Large intestine (tissue), 3 donors: ENCODE results near the gene GNG12. TPM values are rescaled to one million over a fixed set of nuclear protein-coding genes. Genes with fewer than 3 reads are reported as not detected.
A peak's percentile ranks its signal among the peaks of the same experiment; 100 is the strongest.
"Not testable (repeated sequence)": the region's sequence is repeated elsewhere in the genome, so short reads cannot be mapped to it uniquely, and the experiment has no call there.

Source experiments
- DNase-seq, 2 donors: peaks; one replicate each; pipeline versions ENCODE4 v3.0.0 to v3.0.0-alpha.2; 2013
- H3K27ac ChIP-seq: one replicate; pipeline ENCODE4 v1.5.1; 2013; ENCODE audit warnings: low read length
- H3K27me3 ChIP-seq: 2 replicates; pipeline ENCODE4 v1.6.1; 2013; ENCODE audit warnings: low read length; ENCODE audit not compliant: control insufficient read depth, insufficient read depth
- H3K36me3 ChIP-seq: 2 replicates; pipeline ENCODE4 v1.6.1; 2013; ENCODE audit warnings: low read length; ENCODE audit not compliant: control insufficient read depth, insufficient read depth
- H3K4me1 ChIP-seq: one replicate; pipeline ENCODE4 v1.6.1; 2013; ENCODE audit warnings: low read length; ENCODE audit not compliant: control insufficient read depth, insufficient read depth
- H3K4me3 ChIP-seq: one replicate; pipeline ENCODE4 v1.5.1; 2013; ENCODE audit warnings: low read length
- H3K9me3 ChIP-seq: one replicate; pipeline ENCODE4 v1.6.1; 2013; ENCODE audit warnings: mild to moderate bottlenecking, low read depth, low read length, moderate library complexity; ENCODE audit not compliant: control insufficient read depth
- WGBS: methylation state at CpG from one replicate; pipeline ENCODE4 v1.1.5; 2013; ENCODE audit warnings: low lambda C conversion rate; ENCODE audit not compliant: insufficient coverage; 5-methylcytosine and 5-hydroxymethylcytosine counted together
- polyA plus RNA-seq: library from polyadenylated mRNA; unstranded; fragments of 120-200 nt; gene quantifications from one replicate; pipeline ENCODE4 v1.2.1, GENCODE V29; 2013

Gene GNG12
- polyA plus RNA-seq, 1 donor = 120 TPM

DNA sequence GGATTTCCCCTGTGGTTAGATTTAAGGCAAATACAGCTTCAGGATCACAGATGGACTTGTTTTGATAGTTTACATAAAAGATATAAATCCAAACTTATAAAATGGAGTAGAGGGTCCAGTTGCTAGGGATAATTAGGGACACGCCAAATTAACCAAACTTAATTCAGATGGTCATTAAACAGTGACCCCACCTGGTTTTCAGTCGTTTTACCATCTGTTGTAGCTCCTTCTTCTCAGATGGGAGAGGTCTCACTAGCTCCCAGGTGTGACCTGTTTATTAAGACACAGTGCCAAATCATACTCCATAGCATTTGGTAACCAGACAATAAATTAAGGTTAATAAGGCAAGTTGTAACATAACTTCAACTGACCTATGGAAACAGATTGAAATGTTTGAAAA, 156.3 kb downstream of the GNG12 start:
- 20% methylated on average over 1 of the region's 2 CpGs for WGBS
- no peak for DNase-seq
- H3K4me1 ChIP-seq = no peaks in the 10 kb centered on the region
- no peak overlapping the region for H3K27ac ChIP-seq
- no peak overlapping the region for H3K4me3 ChIP-seq
- H3K27me3 ChIP-seq = no peaks in the 10 kb centered on the region
- H3K9me3 ChIP-seq = no peaks in the 10 kb centered on the region
- no peaks in the 10 kb centered on the region for H3K36me3 ChIP-seq

DNA sequence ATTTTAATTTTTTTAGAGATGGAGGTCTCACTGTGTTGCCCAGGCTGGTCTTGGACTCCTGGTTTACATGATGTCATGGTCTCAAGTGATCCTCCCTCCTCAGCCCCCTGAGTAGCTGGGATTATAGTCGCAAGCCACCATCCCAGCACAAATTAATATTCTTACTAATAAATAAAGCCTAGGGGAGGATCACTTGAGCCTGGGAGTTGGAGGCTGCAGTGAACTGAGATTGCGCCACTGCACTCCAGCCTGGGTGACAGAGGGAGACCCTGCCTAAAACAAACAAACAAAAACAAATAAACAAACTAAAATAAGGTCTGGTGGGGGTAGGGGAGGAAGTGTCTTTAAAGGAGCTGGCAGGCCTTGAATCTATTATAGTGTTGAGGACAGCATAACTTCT, 157.0 kb downstream of the GNG12 start:
- H3K4me1 ChIP-seq = no peaks in the 10 kb centered on the region
- H3K36me3 ChIP-seq = no peaks in the 10 kb centered on the region
- H3K27ac ChIP-seq = no peak overlapping the region
- no CpG with 5 or more reads among the region's 2 CpGs for WGBS
- DNase-seq = no peak
- H3K4me3 ChIP-seq = no peak overlapping the region
- H3K9me3 ChIP-seq = no peaks in the 10 kb centered on the region
- no peaks in the 10 kb centered on the region for H3K27me3 ChIP-seq

DNA sequence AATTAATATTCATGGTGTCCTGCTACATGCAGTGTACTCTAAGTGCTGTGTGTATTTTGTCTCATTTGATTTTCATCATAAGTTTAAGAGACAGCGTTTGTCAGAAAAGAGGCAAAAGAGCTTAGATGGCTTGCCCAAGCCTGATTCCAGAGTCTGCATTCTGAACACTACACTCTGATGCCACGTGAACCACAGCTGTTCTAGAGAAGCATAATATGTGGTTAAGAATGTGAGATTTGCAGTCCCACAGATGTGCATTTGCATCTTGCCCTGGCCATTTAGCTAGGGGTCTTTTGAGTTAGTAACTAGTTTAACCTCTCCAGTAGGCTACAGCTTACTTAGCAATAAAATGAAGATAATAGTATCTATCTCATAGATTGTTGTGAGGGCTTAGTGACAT, 157.5 kb downstream of the GNG12 start:
- Histone ChIP-seq H3K4me3 (no peak overlapping the region), H3K36me3 (no peaks in the 10 kb centered on the region), H3K27ac (no peak overlapping the region), H3K27me3 (no peaks in the 10 kb centered on the region), H3K4me1 (no peaks in the 10 kb centered on the region), H3K9me3 (no peaks in the 10 kb centered on the region)
- 100% methylated on average over 1 of the region's 2 CpGs for WGBS
- DNase-seq = no peak

DNA sequence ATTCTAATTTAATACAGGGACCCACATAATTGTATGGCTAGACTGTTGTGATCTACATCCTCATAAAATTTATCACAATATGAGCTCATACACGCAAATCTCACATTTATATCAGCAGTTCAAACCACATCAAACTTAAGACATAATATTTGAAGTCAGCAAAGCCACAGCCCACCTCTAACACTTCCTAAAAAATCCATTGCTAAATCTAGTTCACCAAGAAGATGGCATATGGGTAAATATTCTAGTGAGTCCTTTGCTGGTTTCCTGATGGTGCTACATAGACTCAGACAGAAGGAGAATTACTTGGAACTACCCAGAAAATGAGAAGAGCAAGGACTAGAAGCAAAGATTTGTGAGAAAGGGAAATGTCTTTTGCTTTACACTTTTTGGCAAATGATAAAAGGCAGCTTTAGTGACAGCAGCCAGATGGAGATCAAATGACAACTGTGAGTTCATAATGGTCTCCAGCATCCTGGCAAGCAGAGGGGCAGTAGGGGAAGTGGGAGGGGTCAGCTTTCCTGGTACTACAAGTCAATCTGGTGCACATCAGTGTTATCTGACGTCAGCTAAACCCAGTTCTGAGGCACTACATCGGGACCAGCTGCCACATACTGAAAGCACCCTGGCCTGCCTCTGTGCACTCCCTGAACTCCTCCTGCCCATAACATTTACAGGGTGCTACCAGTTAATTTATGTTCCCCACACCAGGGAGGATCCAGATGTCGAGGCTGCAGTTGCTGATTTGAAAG, 158.8 kb downstream of the GNG12 start:
- no peaks in the 10 kb centered on the region for H3K27me3 ChIP-seq
- no CpG with 5 or more reads among the region's 4 CpGs for WGBS
- no peak overlapping the region for H3K27ac ChIP-seq
- no peaks in the 10 kb centered on the region for H3K9me3 ChIP-seq
- DNase-seq = peak; percentile 32 to 33
- H3K4me3 ChIP-seq = no peak overlapping the region
- no peaks in the 10 kb centered on the region for H3K4me1 ChIP-seq
- H3K36me3 ChIP-seq = no peaks in the 10 kb centered on the region

DNA sequence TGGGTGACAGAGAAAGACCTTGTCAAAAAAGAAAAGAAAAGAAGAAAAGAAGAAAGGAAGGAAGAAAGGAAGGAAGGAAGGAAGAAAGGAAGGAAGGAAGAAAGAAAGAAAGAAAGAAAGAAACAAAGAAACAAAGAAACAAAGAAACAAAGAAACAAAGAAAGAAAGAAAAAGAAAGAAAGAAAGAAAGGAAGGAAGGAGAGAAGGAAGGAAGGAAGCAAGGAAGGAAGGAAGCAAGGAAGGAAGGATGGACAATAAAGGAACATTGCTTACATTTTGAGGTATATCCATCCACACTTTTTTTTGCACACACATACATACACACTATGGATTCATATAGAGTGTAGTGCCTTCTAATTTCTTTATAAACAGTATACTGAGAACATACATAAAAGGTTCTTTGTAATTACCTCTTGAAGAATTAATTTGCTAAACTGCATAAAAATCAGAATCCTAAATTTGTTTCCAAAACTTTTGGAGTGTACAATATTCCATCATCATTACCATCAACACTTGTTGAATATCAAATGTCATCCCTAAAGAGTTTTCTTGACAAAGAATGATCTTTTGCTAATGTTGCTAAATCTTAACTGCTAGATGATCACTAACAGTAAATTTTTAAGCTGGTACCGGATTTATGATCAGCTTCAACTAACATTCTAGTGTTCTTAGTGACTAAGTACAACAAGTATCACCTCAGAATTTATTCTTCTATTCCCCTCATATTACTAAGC, 159.6 kb downstream of the GNG12 start:
- H3K4me3 ChIP-seq = no peak overlapping the region
- H3K4me1 ChIP-seq = peaks cover 4% of the 10 kb centered on the region
- no peak overlapping the region for H3K27ac ChIP-seq
- DNase-seq = no peak
- no peaks in the 10 kb centered on the region for H3K27me3 ChIP-seq
- H3K9me3 ChIP-seq = no peaks in the 10 kb centered on the region
- 80% methylated on average over 1 of the region's 1 CpG for WGBS
- no peaks in the 10 kb centered on the region for H3K36me3 ChIP-seq

DNA sequence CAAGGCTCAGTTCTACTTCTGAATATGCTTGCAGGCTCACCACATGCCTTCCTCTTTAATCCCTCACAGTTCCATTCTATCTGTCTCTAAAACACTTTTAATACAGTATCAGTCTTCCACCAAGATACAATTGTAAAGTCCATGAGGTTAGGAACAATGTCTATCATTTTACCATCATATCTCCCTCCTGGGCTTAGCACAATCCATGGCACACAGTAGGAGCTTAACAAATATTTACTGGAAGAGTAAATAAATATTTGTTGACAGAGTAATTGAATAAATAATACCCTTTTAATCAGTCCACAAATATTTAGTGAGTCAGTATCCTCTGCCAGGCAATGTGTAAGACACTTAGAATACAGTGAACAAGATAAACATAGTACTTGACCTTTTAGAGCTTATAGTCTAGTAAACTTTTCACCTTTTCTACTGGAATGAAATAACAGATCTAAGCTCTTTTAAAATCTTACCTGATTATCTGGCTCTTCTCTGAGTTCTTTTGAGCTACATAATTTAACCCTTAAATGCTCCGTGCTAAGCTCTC, 160.9 kb downstream of the GNG12 start:
- WGBS = 88% methylated on average over 1 of the region's 1 CpG

DNA sequence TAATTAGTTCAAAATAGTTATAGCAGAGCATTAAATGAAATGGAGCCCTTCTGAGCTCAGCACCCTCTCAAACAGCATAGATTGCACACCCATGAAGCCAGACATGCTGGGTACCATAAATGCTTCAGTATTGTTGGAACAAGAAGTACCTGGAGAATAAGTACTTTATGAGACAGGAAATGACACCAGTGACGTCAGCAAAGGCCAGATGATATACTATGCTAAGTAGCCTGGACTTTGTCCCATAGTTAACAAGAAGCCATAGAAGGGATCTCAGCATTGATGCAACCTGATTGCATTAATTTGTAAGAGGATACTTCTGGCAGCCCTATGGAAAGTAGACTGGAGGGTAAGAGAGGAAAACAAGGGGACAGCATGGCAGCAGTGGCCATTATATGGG, 164.6 kb downstream of the GNG12 start:
- H3K36me3 ChIP-seq = no peaks in the 10 kb centered on the region
- WGBS = no CpG with 5 or more reads among the region's 1 CpG
- no peaks in the 10 kb centered on the region for H3K27me3 ChIP-seq
- H3K27ac ChIP-seq = peak overlapping the region; percentile 65
- H3K4me3 ChIP-seq = no peak overlapping the region
- H3K9me3 ChIP-seq = no peaks in the 10 kb centered on the region
- DNase-seq = peak; percentile 90 to 96
- peaks cover 9% of the 10 kb centered on the region for H3K4me1 ChIP-seq

More for the DNA sequence above, 160.9 kb downstream of the GNG12 start:
- DNase-seq = no peak
- no peaks in the 10 kb centered on the region for H3K36me3 ChIP-seq
- peaks cover 9% of the 10 kb centered on the region for H3K4me1 ChIP-seq
- H3K9me3 ChIP-seq = no peaks in the 10 kb centered on the region
- H3K4me3 ChIP-seq = no peak overlapping the region
- no peaks in the 10 kb centered on the region for H3K27me3 ChIP-seq
- H3K27ac ChIP-seq = no peak overlapping the region

DNA sequence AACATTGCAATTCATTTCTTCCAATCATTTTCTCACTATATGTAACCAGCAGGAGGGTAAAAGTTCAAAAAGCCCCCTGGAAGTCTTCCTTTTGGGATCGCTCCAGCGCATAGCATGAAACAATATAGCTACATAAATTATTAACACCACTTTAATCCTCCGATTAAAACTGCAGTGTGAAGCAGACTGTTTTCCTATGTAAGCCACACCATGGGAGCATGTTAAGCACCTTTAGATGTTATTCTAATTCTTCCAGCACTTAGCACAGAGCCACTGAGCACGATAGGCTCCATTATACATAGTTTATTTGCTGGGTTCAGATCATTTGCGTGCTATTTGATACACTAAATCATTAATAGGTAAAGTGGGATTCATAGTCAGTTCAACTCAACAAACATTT, 166.6 kb downstream of the GNG12 start:
- Histone ChIP-seq H3K4me1 (peaks cover 9% of the 10 kb centered on the region), H3K36me3 (no peaks in the 10 kb centered on the region), H3K9me3 (no peaks in the 10 kb centered on the region), H3K27me3 (no peaks in the 10 kb centered on the region), H3K27ac (no peak overlapping the region), H3K4me3 (no peak overlapping the region)
- DNase-seq = no peak
- WGBS = 100% methylated on average over 3 of the region's 5 CpGs

DNA sequence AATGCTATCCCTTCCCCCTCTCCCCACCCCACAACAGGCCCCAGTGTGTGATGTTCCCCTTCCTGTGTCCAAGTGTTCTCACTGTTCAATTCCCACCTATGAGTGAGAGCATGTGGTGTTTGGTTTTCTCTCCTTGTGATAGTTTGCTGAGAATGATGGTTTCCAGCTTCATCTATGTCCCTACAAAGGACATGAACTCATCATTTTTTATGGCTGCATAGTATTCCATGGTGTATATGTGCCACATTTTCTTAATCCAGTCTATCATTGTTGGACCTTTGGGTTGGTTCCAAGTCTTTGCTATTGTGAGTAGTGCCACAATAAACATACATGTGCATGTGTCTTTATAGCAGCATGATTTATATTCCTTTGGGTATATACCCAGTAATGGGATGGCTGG, 168.0 kb downstream of the GNG12 start:
- H3K4me1 ChIP-seq, H3K27me3 ChIP-seq, H3K27ac ChIP-seq, H3K9me3 ChIP-seq, H3K4me3 ChIP-seq, DNase-seq, H3K36me3 ChIP-seq: not testable (repeated sequence)

DNA sequence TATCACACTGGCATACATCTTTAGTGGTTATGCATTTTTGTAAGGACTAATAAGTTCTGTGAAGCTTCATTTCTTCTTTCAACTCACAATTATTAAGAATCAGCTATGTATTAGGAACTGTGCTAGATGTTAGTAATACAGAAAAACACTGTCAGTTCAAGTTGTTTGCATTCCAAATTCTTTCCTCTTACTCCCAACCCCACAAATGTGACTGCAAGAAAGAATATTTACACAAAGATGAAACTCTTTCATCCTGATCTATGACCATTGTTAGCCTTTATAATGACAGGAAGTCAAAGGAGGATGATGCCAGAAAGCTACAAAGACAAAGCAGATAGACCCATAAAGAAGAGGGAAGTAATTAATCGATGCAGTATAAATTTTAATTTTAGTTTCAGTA, 169.2 kb downstream of the GNG12 start:
- H3K9me3 ChIP-seq = no peaks in the 10 kb centered on the region
- peaks cover 7% of the 10 kb centered on the region for H3K4me1 ChIP-seq
- no peak for DNase-seq
- WGBS = 100% methylated on average over 1 of the region's 1 CpG
- no peak overlapping the region for H3K4me3 ChIP-seq
- H3K27ac ChIP-seq = no peak overlapping the region
- H3K36me3 ChIP-seq = no peaks in the 10 kb centered on the region
- no peaks in the 10 kb centered on the region for H3K27me3 ChIP-seq
